Right lobe of liver (tissue), 6 donors: ENCODE results near the gene FIGN. TPM values are rescaled to one million over a fixed set of nuclear protein-coding genes. Genes with fewer than 3 reads are reported as not detected.

Source experiments
- ATAC-seq, 4 donors: fragments of 200-7000 bp; cut with Tn5 transposase; one replicate each; pipeline ENCODE4 v1.9.1; 2020; ENCODE audit warnings: mild to moderate bottlenecking in 4 of 4, moderate library complexity in 4 of 4
- DNase-seq, 3 donors: peaks; one replicate each; pipeline ENCODE4 v3.0.0-alpha.2; 2020
- H3K27ac ChIP-seq, 3 donors: fragments of 200-600 bp; one replicate each; pipeline ENCODE4 v1.8.0; 2022
- H3K27me3 ChIP-seq, 2 donors: fragments of 200-600 bp; one replicate each; pipeline ENCODE4 v1.8.0; 2022
- H3K36me3 ChIP-seq, 4 donors: fragments of 200-600 bp; sonication (generic) in 1 of 4; one replicate each; pipeline versions ENCODE4 v1.5.1 to v1.8.0; 2017 to 2022; ENCODE audit warnings: control low read depth in 1 of 4
- H3K4me1 ChIP-seq, 4 donors: fragments of 200-600 bp; sonication (generic) in 1 of 4; one replicate each; pipeline versions ENCODE4 v1.5.1 to v1.8.0; 2017 to 2022; ENCODE audit warnings: control low read depth in 1 of 4
- H3K4me3 ChIP-seq, 3 donors: fragments of 200-600 bp; one replicate each; pipeline ENCODE4 v1.8.0; 2022
- H3K9me3 ChIP-seq, 4 donors: fragments of 200-600 bp; sonication (generic) in 1 of 4; one replicate each; pipeline versions ENCODE4 v1.5.1 to v1.8.0; 2017 to 2022; ENCODE audit warnings: control low read depth in 1 of 4
- POLR2A ChIP-seq: fragments of 450-650 bp; IDR thresholded peaks from one replicate; pipeline ENCODE4 v1.6.1; 2017; ENCODE audit warnings: antibody characterized with exemption, mild to moderate bottlenecking
- WGBS: methylation state at CpG from one replicate; pipeline ENCODE4 v1.1.6; 2018; ENCODE audit warnings: low coverage, low lambda C conversion rate; ENCODE audit not compliant: insufficient coverage; ENCODE audit errors: missing lambda C conversion rate; 5-methylcytosine and 5-hydroxymethylcytosine counted together
- intact Hi-C, 2 donors: fragments of 100-400 bp; cut with DNase I; formaldehyde crosslinking; loops; one replicate each; pipeline versions ENCODE4 v1.11.2 to v1.14.1; 2022
- total RNA-seq, 6 experiments: library from RNA; depleted of rRNA in 2 of 6; stranded (reverse); fragments of >200 nt in 2 of 6; fragmentation: NEBNext Ultra II Directional in 3 of 6; extraction: Animal tissue kit (Norgen Biotek cat#: 25700) in 3 of 6; gene quantifications; one replicate each; pipeline versions ENCODE4 v1.1.0 to v1.2.4, GENCODE V29; 2016 to 2023
- TF ChIP-seq, protein P1 (sequence below), 4 donors: fragments of 200-600 bp in 3 of 4; fragments of 450-650 bp in 1 of 4; IDR thresholded peaks; one replicate each; pipeline versions ENCODE4 v1.5.1 to v1.8.0; 2016 to 2022; ENCODE audit warnings: antibody characterized with exemption in 4 of 4, mild to moderate bottlenecking in 2 of 4
- donor health status: DM: no; HTN: yes; CAD: no.
- donor health status: DM: no; HTN: no; CAD: no.
- donor health status: DM: no; HTN: no; CAD: no.
- donor health status: DM: no; HTN: yes; CAD: no.
- donor health status: DM: no; HTN: yes; CAD: no.

Gene FIGN
- total RNA-seq, 6 experiments from 2014 or later, result 2.8 to 9.2 (median 5.1) TPM

DNA sequence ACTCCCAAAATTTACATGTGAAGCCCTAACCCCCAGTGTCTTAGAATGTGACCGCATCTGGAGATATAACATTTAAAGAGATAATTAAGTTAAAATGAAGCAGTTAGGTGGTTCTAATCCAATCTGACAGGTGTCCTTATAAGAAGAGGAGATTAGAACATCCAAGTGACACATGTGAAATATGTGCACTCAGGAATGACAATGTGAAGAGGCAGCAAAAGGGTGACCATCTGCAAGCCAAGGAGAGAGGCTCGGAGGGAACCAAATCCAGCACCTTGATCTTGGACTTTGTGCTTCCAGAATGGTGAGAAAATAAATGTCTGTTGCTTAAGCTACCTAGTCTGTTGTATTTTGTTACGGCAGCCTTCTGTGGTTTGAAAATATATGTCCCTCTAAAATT is 165.4 kb downstream of the FIGN start:
- WGBS, result 62% methylated on average over 3 of the region's 3 CpGs
- H3K27ac ChIP-seq, result no peak overlapping the region
- no peaks in the 10 kb centered on the region for H3K36me3 ChIP-seq
- TF ChIP-seq, protein P1, sequence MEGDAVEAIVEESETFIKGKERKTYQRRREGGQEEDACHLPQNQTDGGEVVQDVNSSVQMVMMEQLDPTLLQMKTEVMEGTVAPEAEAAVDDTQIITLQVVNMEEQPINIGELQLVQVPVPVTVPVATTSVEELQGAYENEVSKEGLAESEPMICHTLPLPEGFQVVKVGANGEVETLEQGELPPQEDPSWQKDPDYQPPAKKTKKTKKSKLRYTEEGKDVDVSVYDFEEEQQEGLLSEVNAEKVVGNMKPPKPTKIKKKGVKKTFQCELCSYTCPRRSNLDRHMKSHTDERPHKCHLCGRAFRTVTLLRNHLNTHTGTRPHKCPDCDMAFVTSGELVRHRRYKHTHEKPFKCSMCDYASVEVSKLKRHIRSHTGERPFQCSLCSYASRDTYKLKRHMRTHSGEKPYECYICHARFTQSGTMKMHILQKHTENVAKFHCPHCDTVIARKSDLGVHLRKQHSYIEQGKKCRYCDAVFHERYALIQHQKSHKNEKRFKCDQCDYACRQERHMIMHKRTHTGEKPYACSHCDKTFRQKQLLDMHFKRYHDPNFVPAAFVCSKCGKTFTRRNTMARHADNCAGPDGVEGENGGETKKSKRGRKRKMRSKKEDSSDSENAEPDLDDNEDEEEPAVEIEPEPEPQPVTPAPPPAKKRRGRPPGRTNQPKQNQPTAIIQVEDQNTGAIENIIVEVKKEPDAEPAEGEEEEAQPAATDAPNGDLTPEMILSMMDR (IDR thresholded peaks at IDR 0.05), result no peak
- TF ChIP-seq POLR2A, result no peak
- ATAC-seq (peak in 1 of 4 donors; percentile 19), DNase-seq (no peak)
- H3K27me3 ChIP-seq, result no peaks in the 10 kb centered on the region
- no peak overlapping the region for H3K4me3 ChIP-seq
- peaks cover 0 to 17% (median 0%) of the 10 kb centered on the region in 4 donors for H3K4me1 ChIP-seq
- intact Hi-C loops, result no loop called here
- H3K9me3 ChIP-seq, result no peaks in the 10 kb centered on the region

DNA sequence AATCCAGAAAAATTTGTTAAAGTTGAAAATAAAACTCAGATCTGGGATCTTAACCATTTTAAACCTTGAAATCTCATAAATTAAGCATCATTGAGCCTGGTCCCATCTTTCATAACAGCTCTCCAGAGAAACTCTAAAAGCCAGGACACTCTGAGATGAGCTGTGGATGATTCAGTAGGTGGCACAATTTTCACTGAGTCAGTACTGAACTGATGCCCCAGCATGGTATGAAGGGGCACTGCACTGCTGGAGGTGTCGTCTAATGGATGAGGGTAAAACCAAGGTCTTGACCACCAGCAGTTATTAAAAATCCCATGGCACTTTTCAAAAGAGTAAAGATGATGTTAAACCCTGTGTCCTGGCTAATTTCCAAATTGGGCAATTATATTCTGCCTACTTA is 170.6 kb downstream of the FIGN start:
- Histone ChIP-seq H3K4me1 (no peaks in the 10 kb centered on the region), H3K9me3 (no peaks in the 10 kb centered on the region), H3K36me3 (no peaks in the 10 kb centered on the region), H3K27ac (no peak overlapping the region), H3K27me3 (no peaks in the 10 kb centered on the region), H3K4me3 (no peak overlapping the region)
- intact Hi-C loops, result no loop called here
- TF ChIP-seq, protein P1 (IDR thresholded peaks at IDR 0.05), result no peak
- no peak for TF ChIP-seq POLR2A
- DNase-seq, result no peak
- ATAC-seq, result no peak
- 100% methylated on average over 1 of the region's 1 CpG for WGBS

DNA sequence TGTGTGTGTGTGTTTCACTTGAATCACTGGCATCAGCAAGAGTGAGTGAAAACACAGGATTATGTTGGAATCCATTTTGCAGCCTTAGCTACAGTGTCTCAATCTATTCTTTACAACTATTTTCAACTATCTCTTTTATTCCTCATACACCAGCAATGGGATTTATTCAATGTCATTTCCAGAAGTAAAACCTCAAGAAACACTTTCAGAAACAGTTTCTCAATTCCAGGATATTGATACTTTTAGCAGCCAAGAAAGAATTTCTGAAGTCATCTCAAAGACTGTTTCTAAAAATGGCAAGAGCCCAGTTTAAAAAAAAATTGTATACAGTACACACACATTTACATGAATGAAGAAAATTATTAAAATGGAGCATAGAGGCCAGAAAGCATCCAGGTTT is 171.6 kb downstream of the FIGN start:
- no peaks in the 10 kb centered on the region for H3K36me3 ChIP-seq
- H3K27me3 ChIP-seq, result no peaks in the 10 kb centered on the region
- no peak overlapping the region for H3K27ac ChIP-seq
- no peak overlapping the region for H3K4me3 ChIP-seq
- intact Hi-C loops, result no loop called here
- H3K4me1 ChIP-seq, result no peaks in the 10 kb centered on the region
- TF ChIP-seq POLR2A, result no peak
- TF ChIP-seq, protein P1 (IDR thresholded peaks at IDR 0.05), result no peak
- DNase-seq (no peak), ATAC-seq (no peak)
- no peaks in the 10 kb centered on the region for H3K9me3 ChIP-seq

DNA sequence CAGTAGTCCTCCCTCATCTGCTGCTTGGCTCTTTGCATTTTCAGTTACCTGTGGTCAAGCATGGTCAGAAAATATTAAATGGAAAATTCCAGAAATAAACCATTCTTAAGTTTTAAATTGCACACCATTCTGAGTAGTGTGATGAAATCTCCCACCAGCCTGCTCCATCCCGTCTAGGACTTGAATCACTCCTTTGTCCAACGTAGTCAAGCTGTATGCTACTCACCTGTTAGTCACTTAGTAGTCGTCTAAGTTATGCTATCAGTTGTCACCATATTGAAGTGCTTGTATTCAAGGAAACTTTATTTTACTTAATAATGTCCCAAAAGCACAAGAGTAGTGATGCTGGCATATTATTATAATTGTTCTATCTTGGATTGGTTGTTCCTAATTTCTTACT is 172.5 kb downstream of the FIGN start:
- Histone ChIP-seq H3K36me3 (no peaks in the 10 kb centered on the region), H3K4me3 (no peak overlapping the region), H3K4me1 (no peaks in the 10 kb centered on the region), H3K9me3 (no peaks in the 10 kb centered on the region), H3K27ac (no peak overlapping the region), H3K27me3 (no peaks in the 10 kb centered on the region)
- ATAC-seq (no peak), DNase-seq (no peak)
- WGBS, result 70% methylated on average over 2 of the region's 3 CpGs
- no peak for TF ChIP-seq POLR2A
- TF ChIP-seq, protein P1 (IDR thresholded peaks at IDR 0.05), result no peak
- intact Hi-C loops, result no loop called here
